H9 (cell line): ENCODE results near the gene MRPL39. TPM values are rescaled to one million over a fixed set of nuclear protein-coding genes. Genes with fewer than 3 reads are reported as not detected.

Experiments
- DNase-seq: peaks from one replicate; pipeline ENCODE4 v3.0.0-alpha.2; 2017
- H2AFZ ChIP-seq: one replicate; pipeline ENCODE4 v1.6.1; 2013; ENCODE audit warnings: mild to moderate bottlenecking, low read length, control low read depth, moderate library complexity
- H2AK5ac ChIP-seq: 2 replicates; pipeline ENCODE4 v1.6.1; 2013; ENCODE audit warnings: low read length, control low read depth, mixed read lengths; ENCODE audit not compliant: insufficient read length
- H2BK120ac ChIP-seq: one replicate; pipeline ENCODE4 v1.6.1; 2013; ENCODE audit warnings: low read depth, mild to moderate bottlenecking, low read length, control low read depth, inconsistent platforms; ENCODE audit not compliant: poor library complexity, severe bottlenecking
- H2BK12ac ChIP-seq: 2 replicates; pipeline ENCODE4 v1.6.1; 2013; ENCODE audit warnings: low read length, control low read depth, mixed read lengths, low read depth; ENCODE audit not compliant: insufficient read length
- H2BK15ac ChIP-seq: 2 replicates; pipeline ENCODE4 v1.6.1; 2013; ENCODE audit warnings: low read depth, low read length, control low read depth
- H2BK20ac ChIP-seq: one replicate; pipeline ENCODE4 v1.6.1; 2013; ENCODE audit warnings: low read depth, mild to moderate bottlenecking, low read length, control low read depth, inconsistent platforms; ENCODE audit not compliant: poor library complexity, severe bottlenecking
- H2BK5ac ChIP-seq: 2 replicates; pipeline ENCODE4 v1.6.1; 2013; ENCODE audit warnings: low read length, control low read depth, mixed read lengths; ENCODE audit not compliant: insufficient read length
- H3K14ac ChIP-seq: 2 replicates; pipeline ENCODE4 v1.6.1; 2013; ENCODE audit warnings: low read length, control low read depth; ENCODE audit not compliant: insufficient read depth
- H3K18ac ChIP-seq: 2 replicates; pipeline ENCODE4 v1.6.1; 2013; ENCODE audit warnings: low read depth, mild to moderate bottlenecking, mixed read lengths, low read length, control low read depth; ENCODE audit not compliant: insufficient read length
- H3K23ac ChIP-seq: 2 replicates; pipeline ENCODE4 v1.6.1; 2013; ENCODE audit warnings: low read length, control low read depth, mixed read lengths, low read depth; ENCODE audit not compliant: insufficient read length
- H3K23me2 ChIP-seq: 2 replicates; pipeline ENCODE4 v1.6.1; 2013; ENCODE audit warnings: low read depth, mild to moderate bottlenecking, mixed read lengths, low read length, control low read depth; ENCODE audit not compliant: insufficient read length, poor library complexity, severe bottlenecking
- H3K27ac ChIP-seq: 2 replicates; pipeline ENCODE4 v1.5.1; 2013; ENCODE audit warnings: low read length, control low read depth, mixed read lengths, low read depth; ENCODE audit not compliant: insufficient read length
- H3K27me3 ChIP-seq: 2 replicates; pipeline ENCODE4 v1.6.1; 2013; ENCODE audit warnings: low read length, control low read depth, inconsistent platforms; ENCODE audit not compliant: insufficient read depth
- H3K4ac ChIP-seq: 2 replicates; pipeline ENCODE4 v1.6.1; 2013; ENCODE audit warnings: low read depth, mild to moderate bottlenecking, control low read depth, inconsistent platforms, low read length, moderate library complexity
- H3K4me1 ChIP-seq: 2 replicates; pipeline ENCODE4 v1.6.1; 2013; ENCODE audit warnings: low read length, control low read depth, inconsistent platforms; ENCODE audit not compliant: insufficient read depth
- H3K4me2 ChIP-seq: 2 replicates; pipeline ENCODE4 v1.6.1; 2013; ENCODE audit warnings: low read length, control low read depth, mixed read lengths; ENCODE audit not compliant: insufficient read length, insufficient read depth
- H3K56ac ChIP-seq: 2 replicates; pipeline ENCODE4 v1.6.1; 2013; ENCODE audit warnings: low read depth, mild to moderate bottlenecking, mixed read lengths, low read length, control low read depth; ENCODE audit not compliant: insufficient read length
- H3K79me1 ChIP-seq: 2 replicates; pipeline ENCODE4 v1.6.1; 2013; ENCODE audit warnings: low read depth, mild to moderate bottlenecking, moderate library complexity, low read length, control low read depth, inconsistent platforms; ENCODE audit not compliant: insufficient read depth, poor library complexity, severe bottlenecking
- H3K79me2 ChIP-seq: 2 replicates; pipeline ENCODE4 v1.6.1; 2013; ENCODE audit warnings: low read length, control low read depth, inconsistent platforms; ENCODE audit not compliant: insufficient read depth
- H3K9ac ChIP-seq: 2 replicates; pipeline ENCODE4 v1.6.1; 2013; ENCODE audit warnings: low read length, control low read depth, mixed read lengths; ENCODE audit not compliant: insufficient read length; ENCODE audit errors: extremely low read depth
- H3K9me3 ChIP-seq: one replicate; pipeline ENCODE4 v1.6.1; 2013; ENCODE audit warnings: low read depth, low read length, inconsistent platforms; ENCODE audit not compliant: control insufficient read depth
- H3T11ph ChIP-seq: one replicate; pipeline ENCODE4 v1.6.1; 2013; ENCODE audit warnings: mild to moderate bottlenecking, low read length, control low read depth, inconsistent platforms
- H4K20me1 ChIP-seq: one replicate; pipeline ENCODE4 v1.6.1; 2013; ENCODE audit not compliant: control insufficient read depth, insufficient read length, insufficient read depth
- H4K5ac ChIP-seq: 2 replicates; pipeline ENCODE4 v1.6.1; 2013; ENCODE audit warnings: low read depth, mild to moderate bottlenecking, mixed read lengths, low read length, control low read depth; ENCODE audit not compliant: insufficient read length
- H4K8ac ChIP-seq: replicated peaks from 2 replicates; pipeline ENCODE4 v1.6.1; 2013; ENCODE audit warnings: low read length, control low read depth, mixed read lengths, low read depth; ENCODE audit not compliant: insufficient read length
- H4K91ac ChIP-seq: 2 replicates; pipeline ENCODE4 v1.6.1; 2013; ENCODE audit warnings: low read depth, mild to moderate bottlenecking, moderate library complexity, mixed read lengths, low read length, control low read depth; ENCODE audit not compliant: insufficient read length
- H3K27ac Mint-ChIP-seq, 3 experiments: 2 replicates in 2 of 3; 3 replicates in 1 of 3; pipeline ENCODE4 v1.8.0; 2020 to 2021; ENCODE audit warnings: mixed read lengths in 3 of 3, mild to moderate bottlenecking in 1 of 3, moderate library complexity in 1 of 3
- H3K27me3 Mint-ChIP-seq: 2 replicates; pipeline ENCODE4 v1.8.0; 2021; ENCODE audit warnings: low read depth, mild to moderate bottlenecking, moderate library complexity, mixed read lengths
- H3K36me3 Mint-ChIP-seq, 3 experiments: 2 replicates in 2 of 3; 3 replicates in 1 of 3; pipeline ENCODE4 v1.8.0; 2020 to 2021; ENCODE audit warnings: low read depth in 3 of 3, mixed read lengths in 3 of 3; ENCODE audit not compliant: insufficient read depth in 1 of 3
- H3K4me1 Mint-ChIP-seq, 2 experiments: 2 replicates each; pipeline ENCODE4 v1.8.0; 2020; ENCODE audit warnings: mixed read lengths in 2 of 2
- H3K4me3 Mint-ChIP-seq, 2 experiments: 2 replicates in 1 of 2; 3 replicates in 1 of 2; pipeline ENCODE4 v1.8.0; 2020 to 2021; ENCODE audit warnings: mild to moderate bottlenecking in 2 of 2, mixed read lengths in 2 of 2, moderate library complexity in 1 of 2
- H3K9me3 Mint-ChIP-seq, 2 experiments: 2 replicates in 1 of 2; 3 replicates in 1 of 2; pipeline ENCODE4 v1.8.0; 2020; ENCODE audit warnings: mild to moderate bottlenecking in 2 of 2, mixed read lengths in 2 of 2, moderate library complexity in 1 of 2
- WGBS: extraction: QIAGEN DNeasy Blood & Tissue Kit; methylation state at CpG from one replicate; pipeline ENCODE4 v1.1.7; 2013; ENCODE audit warnings: missing lambda C conversion rate, low lambda C conversion rate, mixed read lengths; ENCODE audit not compliant: insufficient read length; ENCODE audit errors: extremely low coverage; 5-methylcytosine and 5-hydroxymethylcytosine counted together
- total RNA-seq: library from RNA; stranded (reverse); gene quantifications from 2 replicates; pipeline ENCODE4 v1.2.1, GENCODE V29; 2021
- TF ChIP-seq, protein P1 (sequence below): fragments of 200-600 bp; sonication (generic); conservative IDR thresholded peaks from 3 replicates; pipeline ENCODE4 v1.8.0; 2021; ENCODE audit warnings: antibody characterized with exemption, mild to moderate bottlenecking

Gene MRPL39
- total RNA-seq, 1 experiment from 2014 or later = 58.8 TPM

DNA sequence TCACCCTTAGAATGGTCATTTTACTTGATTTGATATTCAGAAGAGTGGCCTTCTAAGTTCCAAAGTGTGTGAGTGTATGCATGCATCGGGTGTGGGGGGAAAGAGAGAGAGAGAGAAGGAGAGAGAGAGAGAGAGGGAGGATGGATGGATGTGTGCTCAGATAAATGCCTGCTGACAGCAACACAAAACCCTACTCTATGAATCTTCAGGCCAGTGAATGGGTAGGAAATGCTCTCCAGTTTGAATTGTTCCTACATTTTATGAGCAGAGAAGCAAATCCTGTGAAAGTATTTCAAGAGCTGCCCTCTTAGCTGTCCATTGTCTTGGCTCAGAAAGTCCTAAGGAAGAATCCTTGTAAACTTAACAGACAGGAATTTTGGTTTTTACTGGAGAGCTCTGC lies 39.2 kb upstream of the MRPL39 start:
- no peak overlapping the region for H3K27ac ChIP-seq
- no peak overlapping the region for H3K4me2 ChIP-seq
- H4K5ac ChIP-seq = no peak overlapping the region
- no peak overlapping the region for H3K9ac ChIP-seq
- Mint-ChIP-seq H3K27ac (peak overlapping the region in 1 of 3 experiments; percentile 29; a peak in 1 of 7 replicates), H3K4me3 (no peak overlapping the region; a peak in 1 of 5 replicates), H3K36me3 (no peaks in the 10 kb centered on the region; a peak in 1 of 7 replicates), H3K27me3 (peaks cover 14% of the 10 kb centered on the region), H3K9me3 (peaks cover 0 to 3% of the 10 kb centered on the region in 2 experiments; a peak in 1 of 5 replicates), H3K4me1 (peaks cover 4 to 13% of the 10 kb centered on the region in 2 experiments)
- no peak overlapping the region for H2AFZ ChIP-seq
- H2BK20ac ChIP-seq = no peak overlapping the region
- no peak overlapping the region for H4K8ac ChIP-seq
- TF ChIP-seq, protein P1, sequence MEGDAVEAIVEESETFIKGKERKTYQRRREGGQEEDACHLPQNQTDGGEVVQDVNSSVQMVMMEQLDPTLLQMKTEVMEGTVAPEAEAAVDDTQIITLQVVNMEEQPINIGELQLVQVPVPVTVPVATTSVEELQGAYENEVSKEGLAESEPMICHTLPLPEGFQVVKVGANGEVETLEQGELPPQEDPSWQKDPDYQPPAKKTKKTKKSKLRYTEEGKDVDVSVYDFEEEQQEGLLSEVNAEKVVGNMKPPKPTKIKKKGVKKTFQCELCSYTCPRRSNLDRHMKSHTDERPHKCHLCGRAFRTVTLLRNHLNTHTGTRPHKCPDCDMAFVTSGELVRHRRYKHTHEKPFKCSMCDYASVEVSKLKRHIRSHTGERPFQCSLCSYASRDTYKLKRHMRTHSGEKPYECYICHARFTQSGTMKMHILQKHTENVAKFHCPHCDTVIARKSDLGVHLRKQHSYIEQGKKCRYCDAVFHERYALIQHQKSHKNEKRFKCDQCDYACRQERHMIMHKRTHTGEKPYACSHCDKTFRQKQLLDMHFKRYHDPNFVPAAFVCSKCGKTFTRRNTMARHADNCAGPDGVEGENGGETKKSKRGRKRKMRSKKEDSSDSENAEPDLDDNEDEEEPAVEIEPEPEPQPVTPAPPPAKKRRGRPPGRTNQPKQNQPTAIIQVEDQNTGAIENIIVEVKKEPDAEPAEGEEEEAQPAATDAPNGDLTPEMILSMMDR = no peak
- no peak overlapping the region for H3K56ac ChIP-seq
- H4K20me1 ChIP-seq = no peaks in the 10 kb centered on the region
- H2BK15ac ChIP-seq = no peak overlapping the region
- no peak overlapping the region for H3K4ac ChIP-seq
- H2BK5ac ChIP-seq = no peak overlapping the region
- no peaks in the 10 kb centered on the region for H3K9me3 ChIP-seq
- H2AK5ac ChIP-seq = no peak overlapping the region
- no peak overlapping the region for H3K23ac ChIP-seq
- H3K79me2 ChIP-seq = no peaks in the 10 kb centered on the region
- no peak overlapping the region for H3K14ac ChIP-seq
- H3K18ac ChIP-seq = no peak overlapping the region
- no peak overlapping the region for H2BK12ac ChIP-seq
- no peaks in the 10 kb centered on the region for H3K79me1 ChIP-seq
- no peaks in the 10 kb centered on the region for H3K4me1 ChIP-seq
- no peak overlapping the region for H2BK120ac ChIP-seq
- no peak overlapping the region for H3T11ph ChIP-seq
- H3K23me2 ChIP-seq = no peaks in the 10 kb centered on the region
- no peaks in the 10 kb centered on the region for H3K27me3 ChIP-seq
- no CpG with 5 or more reads among the region's 1 CpG for WGBS
- H4K91ac ChIP-seq = no peak overlapping the region
- no peak for DNase-seq
